SK-N-MC (cell line): ENCODE measurements around the gene DDX51.
A peak's percentile ranks its signal among the peaks of the same experiment; 100 is the strongest.

Source experiments
- DNase-seq: peaks from one replicate; pipeline ENCODE4 v3.0.0-alpha.2; 2011; ENCODE audit warnings: low read depth, low spot score
- H3K27ac ChIP-seq: fragments of 200-600 bp; sonication (generic); 2 replicates; pipeline ENCODE4 v1.5.1; 2016; ENCODE audit warnings: mixed run types
- H3K36me3 ChIP-seq: fragments of 200-600 bp; sonication (generic); 2 replicates; pipeline ENCODE4 v1.6.1; 2017; ENCODE audit warnings: antibody characterized with exemption, low read length, mixed read lengths; ENCODE audit not compliant: insufficient read depth
- H3K4me3 ChIP-seq: fragments of 200-600 bp; sonication (generic); 2 replicates; pipeline ENCODE4 v1.5.1; 2016
- H3K9ac ChIP-seq: fragments of 200-600 bp; sonication (generic); 2 replicates; pipeline ENCODE4 v1.8.0; 2017; ENCODE audit warnings: mixed run types, mixed read lengths; ENCODE audit not compliant: insufficient read length
- H3K9me3 ChIP-seq: fragments of 200-600 bp; sonication (generic); 2 replicates; pipeline ENCODE4 v1.6.1; 2017; ENCODE audit warnings: low read depth, mild to moderate bottlenecking, antibody characterized with exemption, low read length, moderate library complexity, mixed read lengths
- EZH2 ChIP-seq: fragments of 200-600 bp; sonication (generic); IDR thresholded peaks from one replicate; pipeline ENCODE4 v1.6.1; 2017; ENCODE audit warnings: antibody characterized with exemption
- FOXP2 ChIP-seq: optimal IDR thresholded peaks from 2 replicates; pipeline ENCODE3; 2011; ENCODE audit warnings: mild to moderate bottlenecking, moderate library complexity; ENCODE audit not compliant: insufficient read depth; ENCODE audit errors: extremely low read length, control extremely low read depth
- POLR2AphosphoS5 ChIP-seq: IDR thresholded peaks from 2 replicates; pipeline ENCODE4 v1.6.1; 2012; ENCODE audit warnings: mild to moderate bottlenecking, low read depth, low read length, borderline replicate concordance

DDX51 gene

GRCh38 chr12:132144115-132144809 is at the start of gene DDX51, which contains the start of gene NOC4L:
DDX51 (minus strand) TSS chr12:132144319; CDS start chr12:132144296, 23 bp downstream.
NOC4L (plus strand) TSS chr12:132144457; CDS start chr12:132144489, 32 bp downstream.
- 0 out of 2 replicates have a peak within 1 kb of the TSS, but pooled peaks have one; percentile 36 for H3K27ac ChIP-seq
- H3K4me3 ChIP-seq: peak within 1 kb of the TSS; percentile 94
- DNase-seq: peak; percentile 37
- TF ChIP-seq POLR2AphosphoS5: peak; percentile 88
- no peak for TF ChIP-seq EZH2
- TF ChIP-seq FOXP2: peak; percentile 82
- peaks cover 44% of the 10 kb centered on the region; the same call in 1 of the 2 replicates for H3K36me3 ChIP-seq
- H3K9me3 ChIP-seq: no peaks in the 10 kb centered on the region
- peak within 1 kb of the TSS; percentile 95 for H3K9ac ChIP-seq

GRCh38 chr12:132191715-132192553 is 47.8 kb upstream of the DDX51 start:
- DNase-seq: no peak
- Histone ChIP-seq H3K9ac (no peak overlapping the region), H3K9me3 (no peaks in the 10 kb centered on the region), H3K27ac (peak overlapping the region; percentile 62), H3K36me3 (no peaks in the 10 kb centered on the region; the same call in 1 of the 2 replicates), H3K4me3 (no peak overlapping the region)
- TF ChIP-seq EZH2: no peak
- TF ChIP-seq POLR2AphosphoS5: no peak
- no peak for TF ChIP-seq FOXP2

GRCh38 chr12:132190834-132191500 is 46.8 kb upstream of the DDX51 start:
- TF ChIP-seq POLR2AphosphoS5: no peak
- TF ChIP-seq FOXP2: no peak
- H3K27ac ChIP-seq: peak overlapping the region; percentile 62
- H3K4me3 ChIP-seq: no peak overlapping the region
- no peaks in the 10 kb centered on the region for H3K9me3 ChIP-seq
- no peak overlapping the region for H3K9ac ChIP-seq
- no peaks in the 10 kb centered on the region; the same call in 1 of the 2 replicates for H3K36me3 ChIP-seq
- no peak for DNase-seq

- no peaks in the 10 kb centered on the region for H3K9me3 ChIP-seq
- DNase-seq: no peak
- no peak for TF ChIP-seq FOXP2
- no peak for TF ChIP-seq EZH2
- TF ChIP-seq POLR2AphosphoS5: no peak
- H3K27ac ChIP-seq: peak overlapping the region; percentile 71
- H3K36me3 ChIP-seq: no peaks in the 10 kb centered on the region; the same call in 1 of the 2 replicates
- peak overlapping the region; percentile 87 for H3K4me3 ChIP-seq
- H3K9ac ChIP-seq: peak overlapping the region; percentile 70
These were observed 46.1 kb upstream of the DDX51 start for GRCh38 chr12:132190012-132190755.

GRCh38 chr12:132189378-132190011 is 45.4 kb upstream of the DDX51 start:
- no peak for TF ChIP-seq FOXP2
- peak; percentile 62; the same call in 1 of the 2 replicates for TF ChIP-seq POLR2AphosphoS5
- H3K36me3 ChIP-seq: no peaks in the 10 kb centered on the region; the same call in 1 of the 2 replicates
- H3K9me3 ChIP-seq: no peaks in the 10 kb centered on the region
- peak; percentile 16 for DNase-seq
- H3K27ac ChIP-seq: peak overlapping the region; percentile 71
- peak overlapping the region; percentile 87 for H3K4me3 ChIP-seq
- peak overlapping the region; percentile 72 for H3K9ac ChIP-seq

GRCh38 chr12:132188916-132189325 is 44.8 kb upstream of the DDX51 start:
- no peaks in the 10 kb centered on the region for H3K9me3 ChIP-seq
- peak overlapping the region; percentile 87 for H3K4me3 ChIP-seq
- TF ChIP-seq POLR2AphosphoS5 (no peak), EZH2 (no peak), FOXP2 (no peak)
- H3K9ac ChIP-seq: peak overlapping the region; percentile 72
- no peak overlapping the region for H3K27ac ChIP-seq
- DNase-seq: no peak
- no peaks in the 10 kb centered on the region; the same call in 1 of the 2 replicates for H3K36me3 ChIP-seq

GRCh38 chr12:132188451-132188901 is 44.4 kb upstream of the DDX51 start:
- TF ChIP-seq EZH2: no peak
- TF ChIP-seq FOXP2: no peak
- TF ChIP-seq POLR2AphosphoS5: no peak
- no peaks in the 10 kb centered on the region for H3K9me3 ChIP-seq
- H3K9ac ChIP-seq: no peak overlapping the region

More at GRCh38 chr12:132188451-132188901, 44.4 kb upstream of the DDX51 start:
- Histone ChIP-seq H3K36me3 (no peaks in the 10 kb centered on the region; the same call in 1 of the 2 replicates), H3K27ac (no peak overlapping the region), H3K4me3 (peak overlapping the region; percentile 87)
- no peak for DNase-seq
